Gastrocnemius medialis (tissue), 4 donors: ENCODE data around the gene MYOM3. TPM values are rescaled to one million over a fixed set of nuclear protein-coding genes. Genes with fewer than 3 reads are reported as not detected.

Source experiments
- ATAC-seq, 2 donors: fragments of 150-250 bp; one replicate each; pipeline ENCODE4 v1.9.1; 2016
- DNase-seq, 2 donors: peaks; one replicate each; pipeline ENCODE4 v3.0.0-alpha.2; 2019
- H3K27ac ChIP-seq, 4 donors: fragments of 200-600 bp; sonication (generic); 1 replicate in 1 of 4; 2 replicates in 3 of 4; pipeline ENCODE4 v1.5.1; 2016 to 2018; ENCODE audit warnings: mild to moderate bottlenecking in 2 of 4, moderate library complexity in 1 of 4
- H3K27me3 ChIP-seq, 3 donors: fragments of 200-600 bp; sonication (generic) in 2 of 3; 1 replicate in 1 of 3; 2 replicates in 2 of 3; pipeline versions ENCODE4 v1.5.1 to v1.6.0; 2016 to 2019; ENCODE audit warnings: mild to moderate bottlenecking in 1 of 3, moderate library complexity in 1 of 3
- H3K36me3 ChIP-seq, 2 donors: fragments of 200-600 bp; sonication (generic) in 1 of 2; one replicate each; pipeline ENCODE4 v1.5.1; 2017 to 2018
- H3K4me1 ChIP-seq, 2 donors: fragments of 200-600 bp; sonication (generic) in 1 of 2; one replicate each; pipeline ENCODE4 v1.5.1; 2016 to 2017; ENCODE audit warnings: mild to moderate bottlenecking in 2 of 2
- H3K4me3 ChIP-seq, 4 donors: fragments of 200-600 bp; sonication (generic) in 3 of 4; 1 replicate in 1 of 4; 2 replicates in 3 of 4; pipeline ENCODE4 v1.5.1; 2016 to 2019; ENCODE audit warnings: mild to moderate bottlenecking in 2 of 4
- H3K9me3 ChIP-seq, 3 donors: fragments of 200-600 bp; sonication (generic) in 2 of 3; 1 replicate in 1 of 3; 2 replicates in 2 of 3; pipeline ENCODE4 v1.5.1; 2016 to 2019
- CTCF ChIP-seq, 5 experiments: fragments of 450-650 bp in 3 of 5; fragments of 200-600 bp in 2 of 5; sonication (generic) in 2 of 5; IDR thresholded peaks in 4 of 5; conservative IDR thresholded peaks in 1 of 5; 1 replicate in 4 of 5; 2 replicates in 1 of 5; pipeline ENCODE4 v1.5.1; 2016 to 2019; ENCODE audit warnings: antibody characterized with exemption in 5 of 5, mild to moderate bottlenecking in 3 of 5, moderate library complexity in 3 of 5
- POLR2A ChIP-seq, 2 donors: fragments of 450-650 bp; IDR thresholded peaks; one replicate each; pipeline ENCODE4 v1.6.1; 2017; ENCODE audit warnings: antibody characterized with exemption in 2 of 2, mild to moderate bottlenecking in 2 of 2, moderate library complexity in 2 of 2
- in situ Hi-C, 4 donors: fragments of 200-750 bp; cut with MboI; loops; one replicate each; pipeline versions ENCODE4 v1.15.0 to v1.8.0; 2017; ENCODE audit warnings: low sequenced_read_pairs in 4 of 4
- intact Hi-C: fragments of 100-400 bp; cut with DNase I; formaldehyde crosslinking; loops from one replicate; pipeline ENCODE4 v1.15.1; 2023; ENCODE audit warnings: low total_unique reads
- total RNA-seq, 4 donors: library from RNA; depleted of rRNA; stranded (reverse); fragments of >200 nt; gene quantifications; one replicate each; pipeline versions ENCODE4 v1.1.0 to v1.2.3, GENCODE V29; 2016

The MYOM3 gene
- total RNA-seq, 4 donors from 2014 or later: 114 to 266 (median 184) TPM

- peak; percentile 70 to 83 for DNase-seq
- Histone ChIP-seq H3K27me3 (no peaks in the 10 kb centered on the region), H3K36me3 (no peaks in the 10 kb centered on the region), H3K4me1 (peaks cover 54 to 75% of the 10 kb centered on the region in 2 donors), H3K27ac (peak overlapping the region; percentile 93 to 97 (median 96)), H3K4me3 (peak overlapping the region in 1 of 4 donors; percentile 69), H3K9me3 (no peaks in the 10 kb centered on the region)
- peak; percentile 43 to 53 for ATAC-seq
- TF ChIP-seq CTCF (IDR thresholded peaks at IDR 0.05 in 4 of 5, conservative IDR thresholded peaks at IDR 0.05 in 1 of 5): no peak
- TF ChIP-seq POLR2A (IDR thresholded peaks at IDR 0.05): peak; percentile 45 to 65
- intact Hi-C loops: no loop called here
- in situ Hi-C loops: no loop called here
Measured at GRCh38 chr1:24108334-24109165, 3.4 kb downstream of the MYOM3 start.

- Histone ChIP-seq H3K4me1 (peaks cover 63 to 81% of the 10 kb centered on the region in 2 donors), H3K36me3 (no peaks in the 10 kb centered on the region), H3K27ac (peak overlapping the region; percentile 93 to 97 (median 96)), H3K4me3 (no peak overlapping the region), H3K27me3 (no peaks in the 10 kb centered on the region), H3K9me3 (no peaks in the 10 kb centered on the region)
- DNase-seq: no peak
- in situ Hi-C loops: no loop called here
- TF ChIP-seq CTCF (IDR thresholded peaks at IDR 0.05 in 4 of 5, conservative IDR thresholded peaks at IDR 0.05 in 1 of 5) (no peak), POLR2A (IDR thresholded peaks at IDR 0.05) (no peak)
- intact Hi-C loops: no loop called here
- no peak for ATAC-seq
Measured at GRCh38 chr1:24107462-24108138, 4.3 kb downstream of the MYOM3 start.

GRCh38 chr1:24105368-24106160 lies 6.4 kb downstream of the MYOM3 start:
- peak; percentile 47 to 57 for ATAC-seq
- Histone ChIP-seq H3K27ac (peak overlapping the region; percentile 93 to 97 (median 96)), H3K9me3 (no peaks in the 10 kb centered on the region), H3K4me1 (peaks cover 71 to 73% of the 10 kb centered on the region in 2 donors), H3K36me3 (no peaks in the 10 kb centered on the region), H3K27me3 (no peaks in the 10 kb centered on the region), H3K4me3 (no peak overlapping the region)
- in situ Hi-C loops (no loop called here), intact Hi-C loops (no loop called here)
- peak; percentile 85 to 90 for DNase-seq
- TF ChIP-seq POLR2A (IDR thresholded peaks at IDR 0.05) (peak; percentile 44 to 61), CTCF (IDR thresholded peaks at IDR 0.05 in 4 of 5, conservative IDR thresholded peaks at IDR 0.05 in 1 of 5) (no peak)

DNA sequence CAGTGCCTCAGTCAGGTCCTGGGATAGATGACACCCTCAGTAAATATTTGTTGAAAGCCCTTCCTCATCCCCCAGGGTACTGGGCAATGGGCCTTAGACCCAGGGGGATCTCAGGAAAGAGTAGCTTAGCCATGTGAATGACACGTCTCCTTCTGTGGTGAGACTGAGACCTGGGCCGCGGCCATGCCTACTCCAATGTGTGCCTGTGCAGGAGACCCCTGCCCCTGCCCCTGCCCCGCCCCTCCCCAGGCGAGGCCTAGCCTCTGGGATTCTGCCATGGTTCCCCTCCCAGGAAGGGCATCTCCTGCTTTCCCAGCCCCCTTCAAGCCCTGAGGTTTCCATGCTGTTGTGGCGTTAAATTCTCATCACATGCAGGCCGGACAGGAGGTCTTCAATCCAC lies 7.1 kb downstream of the MYOM3 start:
- Histone ChIP-seq H3K9me3 (no peaks in the 10 kb centered on the region), H3K4me1 (peaks cover 70 to 75% of the 10 kb centered on the region in 2 donors), H3K36me3 (no peaks in the 10 kb centered on the region), H3K27ac (peak overlapping the region; percentile 93 to 97 (median 96)), H3K4me3 (no peak overlapping the region), H3K27me3 (no peaks in the 10 kb centered on the region)
- in situ Hi-C loops (no loop called here), intact Hi-C loops (no loop called here)
- TF ChIP-seq CTCF (IDR thresholded peaks at IDR 0.05 in 4 of 5, conservative IDR thresholded peaks at IDR 0.05 in 1 of 5) (no peak), POLR2A (IDR thresholded peaks at IDR 0.05) (no peak)
- DNase-seq (no peak), ATAC-seq (no peak)
